Measurements from ENCODE around the gene ZNF813. TPM values are rescaled to one million over a fixed set of nuclear protein-coding genes. Genes with fewer than 3 reads are reported as not detected.
"Not testable (repeated sequence)": the region's sequence is repeated elsewhere in the genome, so short reads cannot be mapped to it uniquely, and the experiment has no call there.

The ZNF813 gene
- total and polyA plus RNA-seq, 5 donors = 0.86 to 2.4 (median 1.7) TPM

GRCh38 chr19:53447196-53447595 is 20.3 kb upstream of the ZNF813 start:
- H3K4me3 ChIP-seq (ENCODE audit: low read length); ATAC-seq; intact Hi-C loops (cut with DNase I); H3K4me1 ChIP-seq (ENCODE audit: control insufficient read depth, insufficient read depth, low read length); H3K27me3 ChIP-seq (ENCODE audit: control insufficient read depth, insufficient read depth); H3K27ac ChIP-seq (ENCODE audit: low read length); H3K9me3 ChIP-seq (ENCODE audit: control insufficient read depth, low read length); DNase-seq: not testable (repeated sequence)
- 84% methylated on average over 5 of the region's 5 CpGs for WGBS

DNA sequence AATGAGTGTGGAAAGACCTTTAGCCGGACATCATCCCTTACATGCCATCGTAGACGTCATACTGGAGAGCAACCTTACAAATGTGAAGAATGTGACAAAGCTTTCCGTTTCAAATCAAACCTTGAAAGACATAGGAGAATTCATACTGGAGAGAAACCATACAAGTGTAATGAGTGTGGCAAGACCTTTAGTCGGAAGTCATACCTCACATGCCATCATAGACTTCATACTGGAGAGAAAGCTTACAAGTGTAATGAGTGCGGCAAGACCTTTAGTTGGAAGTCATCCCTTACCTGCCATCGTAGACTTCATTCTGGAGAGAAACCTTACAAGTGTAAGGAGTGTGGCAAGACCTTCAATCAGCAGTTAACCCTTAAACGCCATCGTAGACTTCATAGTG is 11.7 kb upstream of the ZNF813 start:
- no peaks in the 10 kb centered on the region for H3K27me3 ChIP-seq (ENCODE audit: control insufficient read depth, insufficient read depth)
- H3K9me3 ChIP-seq (ENCODE audit: control insufficient read depth, low read length) = no peaks in the 10 kb centered on the region
- H3K27ac ChIP-seq (ENCODE audit: low read length) = no peak overlapping the region
- no peak overlapping the region for H3K4me3 ChIP-seq (ENCODE audit: low read length)
- WGBS = 92% methylated on average over 9 of the region's 9 CpGs
- DNase-seq (no peak), ATAC-seq (no peak)
- no peaks in the 10 kb centered on the region for H3K4me1 ChIP-seq (ENCODE audit: control insufficient read depth, insufficient read depth, low read length)
- intact Hi-C loops (cut with DNase I) = no loop called here

DNA sequence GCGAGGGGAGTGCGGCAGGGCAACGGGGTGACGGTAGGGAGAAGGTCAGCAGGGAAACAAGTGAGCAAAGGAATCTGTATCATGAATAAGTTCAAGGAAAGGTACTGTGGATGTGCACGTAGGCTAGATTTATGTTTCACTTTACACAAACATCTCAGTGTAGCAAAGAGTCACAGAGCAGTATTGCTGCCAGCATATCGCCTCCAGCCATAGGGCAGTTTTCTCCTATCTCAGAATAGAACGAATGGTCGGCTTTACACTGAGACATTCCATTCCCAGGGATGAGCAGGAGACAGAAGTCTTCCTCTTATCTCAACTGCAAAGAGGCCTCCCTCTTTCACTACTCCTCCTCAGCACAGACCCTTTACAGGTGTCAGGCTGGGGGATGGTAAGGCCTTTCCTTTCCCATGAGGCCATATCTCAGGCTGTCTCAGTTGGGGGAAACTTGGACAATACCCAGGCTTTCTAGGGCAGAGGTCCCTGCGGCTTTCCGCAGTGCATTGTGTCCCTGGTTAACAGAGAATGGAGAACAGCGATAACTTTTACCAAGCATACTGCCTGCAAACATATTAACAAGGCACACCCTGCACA is 7.3 kb upstream of the ZNF813 start:
- H3K4me3 ChIP-seq (ENCODE audit: low read length); H3K27me3 ChIP-seq (ENCODE audit: control insufficient read depth, insufficient read depth); DNase-seq; H3K4me1 ChIP-seq (ENCODE audit: control insufficient read depth, insufficient read depth, low read length); ATAC-seq; H3K9me3 ChIP-seq (ENCODE audit: control insufficient read depth, low read length); H3K27ac ChIP-seq (ENCODE audit: low read length); intact Hi-C loops (cut with DNase I): not testable (repeated sequence)
- WGBS = 29% methylated on average over 11 of the region's 11 CpGs

- DNase-seq = no peak
- intact Hi-C loops (cut with DNase I) = no loop called here
- H3K4me1 ChIP-seq (ENCODE audit: control insufficient read depth, insufficient read depth, low read length) = no peaks in the 10 kb centered on the region
- 94% methylated on average over 6 of the region's 6 CpGs for WGBS
- no peaks in the 10 kb centered on the region for H3K27me3 ChIP-seq (ENCODE audit: control insufficient read depth, insufficient read depth)
- no peaks in the 10 kb centered on the region for H3K9me3 ChIP-seq (ENCODE audit: control insufficient read depth, low read length)
- no peak overlapping the region for H3K27ac ChIP-seq (ENCODE audit: low read length)
- no peak for ATAC-seq
- H3K4me3 ChIP-seq (ENCODE audit: low read length) = no peak overlapping the region
Measured at GRCh38 chr19:53461866-53462265, 5.7 kb upstream of the ZNF813 start.

DNA sequence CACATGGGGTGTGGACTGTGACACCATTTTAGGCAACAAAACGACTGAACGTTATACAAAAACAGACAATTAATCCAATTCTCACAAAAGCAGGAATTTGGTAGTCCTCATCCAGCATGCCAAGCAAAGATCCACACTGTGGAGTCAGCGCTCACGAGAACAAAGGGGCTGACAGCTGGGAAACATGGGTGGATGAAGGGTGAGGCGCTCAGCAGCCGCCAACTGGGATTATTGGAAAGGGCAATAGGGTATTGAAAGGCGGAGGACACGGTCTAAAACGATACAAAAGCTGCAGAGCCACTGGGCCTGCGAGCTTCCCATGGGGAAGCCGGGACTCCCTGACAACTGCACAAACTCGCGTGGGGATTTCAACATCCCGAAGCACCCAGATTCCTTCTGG is 4.7 kb upstream of the ZNF813 start:
- no peak overlapping the region for H3K27ac ChIP-seq (ENCODE audit: low read length)

GRCh38 chr19:53463263-53463662 is 4.3 kb upstream of the ZNF813 start:
- H3K4me1 ChIP-seq (ENCODE audit: control insufficient read depth, insufficient read depth, low read length) = no peaks in the 10 kb centered on the region
- H3K9me3 ChIP-seq (ENCODE audit: control insufficient read depth, low read length) = no peaks in the 10 kb centered on the region
- intact Hi-C loops (cut with DNase I) = no loop called here
- H3K4me3 ChIP-seq (ENCODE audit: low read length) = peak overlapping the region; percentile 17
- 14% methylated on average over 19 of the region's 19 CpGs for WGBS
- no peaks in the 10 kb centered on the region for H3K27me3 ChIP-seq (ENCODE audit: control insufficient read depth, insufficient read depth)
- ATAC-seq = peak; percentile 48 to 83
- H3K27ac ChIP-seq (ENCODE audit: low read length) = no peak overlapping the region
- peak; percentile 69 to 88 (median 80) for DNase-seq

More for the DNA sequence above, 4.7 kb upstream of the ZNF813 start:
- Histone ChIP-seq H3K27me3 (ENCODE audit: control insufficient read depth, insufficient read depth) (no peaks in the 10 kb centered on the region), H3K9me3 (ENCODE audit: control insufficient read depth, low read length) (no peaks in the 10 kb centered on the region), H3K4me1 (ENCODE audit: control insufficient read depth, insufficient read depth, low read length) (no peaks in the 10 kb centered on the region), H3K4me3 (ENCODE audit: low read length) (peak overlapping the region; percentile 17)
- ATAC-seq = no peak
- WGBS = 54% methylated on average over 14 of the region's 14 CpGs
- intact Hi-C loops (cut with DNase I) = no loop called here
- no peak for DNase-seq

DNA sequence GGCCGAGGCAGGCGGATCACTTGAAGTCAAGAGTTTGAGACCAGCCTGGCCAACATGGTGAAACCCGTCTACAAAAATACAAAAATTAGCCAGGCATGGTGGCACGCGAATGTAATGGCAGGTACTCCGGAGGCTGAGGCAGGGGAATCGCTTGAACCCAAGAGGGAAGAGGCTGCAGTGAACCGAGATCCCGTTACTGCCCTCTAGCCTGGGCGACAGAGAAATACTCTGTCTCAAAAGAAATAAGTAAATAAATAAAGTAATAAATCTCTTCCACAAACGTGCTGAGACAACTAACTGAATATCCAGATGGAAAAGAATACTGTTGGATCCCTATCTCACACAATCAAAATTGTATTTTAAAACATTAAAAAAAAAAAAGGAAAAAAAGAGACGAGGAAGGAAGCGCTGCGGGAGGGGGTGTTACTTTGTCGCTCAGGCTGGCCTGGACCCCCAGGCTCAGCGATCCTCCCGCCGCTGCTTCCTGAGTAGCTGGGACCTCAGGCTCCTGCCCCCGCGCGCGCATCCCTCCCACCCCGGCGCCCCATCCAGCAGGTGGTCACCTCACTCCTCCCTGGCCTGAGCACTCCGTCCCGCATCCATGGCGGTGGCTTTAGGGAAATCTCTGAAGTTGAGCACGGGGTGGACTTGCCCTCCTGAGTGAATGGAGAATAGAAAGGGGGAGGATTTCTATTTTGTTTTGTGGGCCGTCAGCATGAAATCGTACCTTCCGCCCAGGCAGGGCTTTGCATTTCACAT is 628 bp upstream of the ZNF813 start:
- H3K27ac ChIP-seq (ENCODE audit: low read length) = peak overlapping the region; percentile 10
- H3K27me3 ChIP-seq (ENCODE audit: control insufficient read depth, insufficient read depth) = no peaks in the 10 kb centered on the region
- WGBS = 8% methylated on average over 31 of the region's 31 CpGs
- intact Hi-C loops (cut with DNase I) = no loop called here
- H3K4me3 ChIP-seq (ENCODE audit: low read length) = peak overlapping the region; percentile 94
- H3K4me1 ChIP-seq (ENCODE audit: control insufficient read depth, insufficient read depth, low read length) = no peaks in the 10 kb centered on the region
- ATAC-seq (peak; percentile 12 to 33), DNase-seq (peak; percentile 26 to 70 (median 64))
- H3K9me3 ChIP-seq (ENCODE audit: control insufficient read depth, low read length) = no peaks in the 10 kb centered on the region

DNA sequence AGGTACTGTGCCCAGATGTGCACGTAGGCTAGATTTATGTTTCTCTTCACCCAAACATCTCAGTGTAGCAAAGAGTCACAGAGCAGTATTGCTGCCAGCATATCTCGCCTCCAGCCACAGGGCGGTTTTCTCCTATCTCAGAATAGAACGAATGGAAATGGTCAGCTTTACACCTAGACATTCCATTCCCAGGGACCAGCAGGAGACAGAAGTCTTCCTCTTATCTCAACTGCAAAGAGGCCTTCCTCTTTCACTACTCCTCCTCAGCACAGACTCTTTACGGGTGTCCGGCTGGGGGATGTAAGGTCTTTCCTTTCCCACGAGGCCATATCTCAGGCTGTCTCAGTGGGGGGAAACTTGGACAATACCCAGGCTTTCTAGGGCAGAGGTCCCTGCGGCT is 1.1 kb downstream of the ZNF813 start:
- H3K4me3 ChIP-seq (ENCODE audit: low read length); H3K27me3 ChIP-seq (ENCODE audit: control insufficient read depth, insufficient read depth); H3K4me1 ChIP-seq (ENCODE audit: control insufficient read depth, insufficient read depth, low read length); H3K27ac ChIP-seq (ENCODE audit: low read length); H3K9me3 ChIP-seq (ENCODE audit: control insufficient read depth, low read length); ATAC-seq; DNase-seq; intact Hi-C loops (cut with DNase I): not testable (repeated sequence)
- 13% methylated on average over 8 of the region's 8 CpGs for WGBS

DNA sequence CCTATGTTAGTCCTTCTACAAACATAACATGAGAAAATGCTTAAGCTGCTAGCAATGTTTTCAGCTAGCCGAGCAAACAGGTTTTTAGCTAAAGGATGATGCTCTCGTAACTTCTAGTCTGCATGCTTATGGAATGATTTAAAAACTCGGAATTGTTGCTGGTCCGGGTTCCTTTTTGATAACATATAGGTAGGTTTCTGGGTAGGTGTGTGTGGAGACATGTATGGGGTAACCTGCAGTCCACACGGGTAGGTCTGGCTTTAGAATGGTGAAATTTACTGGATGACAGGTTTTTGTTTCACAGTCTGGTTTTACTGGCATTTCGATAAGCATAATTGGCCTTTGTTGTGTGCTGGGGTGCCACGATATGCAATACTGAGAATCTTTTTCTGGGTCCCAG is 4.4 kb downstream of the ZNF813 start:
- H3K4me3 ChIP-seq (ENCODE audit: low read length) = no peak overlapping the region
- H3K4me1 ChIP-seq (ENCODE audit: control insufficient read depth, insufficient read depth, low read length) = no peaks in the 10 kb centered on the region
- ATAC-seq (no peak), DNase-seq (no peak)
- no peaks in the 10 kb centered on the region for H3K9me3 ChIP-seq (ENCODE audit: control insufficient read depth, low read length)
- 96% methylated on average over 7 of the region's 7 CpGs for WGBS
- intact Hi-C loops (cut with DNase I) = no loop called here
- H3K27me3 ChIP-seq (ENCODE audit: control insufficient read depth, insufficient read depth) = no peaks in the 10 kb centered on the region
- no peak overlapping the region for H3K27ac ChIP-seq (ENCODE audit: low read length)

DNA sequence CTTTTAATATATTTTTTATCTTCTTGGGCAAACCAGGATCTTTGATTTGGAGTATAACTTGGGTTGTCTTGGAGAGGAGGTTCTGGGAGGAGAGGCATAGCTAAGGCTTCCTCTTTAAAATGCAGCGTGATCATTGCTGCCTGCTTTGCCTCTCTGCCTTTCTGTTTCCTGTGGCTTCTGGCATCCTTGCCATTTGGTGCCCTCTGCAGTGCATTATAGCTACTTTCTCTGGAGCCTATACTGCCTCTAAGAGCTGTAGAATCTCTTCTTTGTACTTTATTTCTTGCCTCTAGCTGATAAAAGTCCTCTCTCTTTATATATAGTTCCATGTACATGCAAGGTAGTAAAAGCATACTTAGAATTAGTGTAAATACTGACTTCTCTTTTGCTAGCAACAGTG is 7.3 kb downstream of the ZNF813 start:
- H3K9me3 ChIP-seq (ENCODE audit: control insufficient read depth, low read length); H3K4me3 ChIP-seq (ENCODE audit: low read length); ATAC-seq; H3K27ac ChIP-seq (ENCODE audit: low read length); DNase-seq; intact Hi-C loops (cut with DNase I); H3K4me1 ChIP-seq (ENCODE audit: control insufficient read depth, insufficient read depth, low read length); H3K27me3 ChIP-seq (ENCODE audit: control insufficient read depth, insufficient read depth): not testable (repeated sequence)
- 64% methylated on average over 1 of the region's 1 CpG for WGBS

DNA sequence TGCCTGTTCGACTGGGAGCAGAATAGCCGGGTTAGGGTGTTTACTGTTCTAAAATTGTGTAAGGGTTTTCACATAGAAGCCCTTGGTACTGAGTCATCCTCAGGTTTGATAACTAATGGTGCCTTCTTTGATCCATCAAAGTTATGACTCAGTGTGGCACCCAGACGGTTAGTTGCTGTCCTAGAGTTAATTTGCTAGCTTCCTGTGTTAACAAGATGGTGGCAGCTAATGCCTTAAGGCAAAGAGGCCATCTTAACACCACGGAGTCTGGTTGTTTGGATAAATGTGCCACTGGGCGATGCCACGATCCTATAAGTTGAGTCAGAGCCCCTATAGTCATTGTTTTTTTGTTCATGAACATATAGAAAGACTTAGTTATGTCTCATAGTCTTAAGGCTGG is 7.9 kb downstream of the ZNF813 start:
- H3K9me3 ChIP-seq (ENCODE audit: control insufficient read depth, low read length); intact Hi-C loops (cut with DNase I); H3K27me3 ChIP-seq (ENCODE audit: control insufficient read depth, insufficient read depth): not testable (repeated sequence)

More for the DNA sequence above, 7.9 kb downstream of the ZNF813 start:
- not testable (repeated sequence) for H3K27ac ChIP-seq (ENCODE audit: low read length); DNase-seq; H3K4me3 ChIP-seq (ENCODE audit: low read length); H3K4me1 ChIP-seq (ENCODE audit: control insufficient read depth, insufficient read depth, low read length); ATAC-seq
- 88% methylated on average over 6 of the region's 6 CpGs for WGBS
